Midbrain (tissue), 1 donor: ENCODE measurements around the gene SIPA1L3.
"Not testable (repeated sequence)": the region's sequence is repeated elsewhere in the genome, so short reads cannot be mapped to it uniquely, and the experiment has no call there.

Experiments
- DNase-seq: peaks from one replicate; lab custom pipeline; 2025; lab: John Stamatoyannopoulos, UW

SIPA1L3 gene

GRCh38 chr19:37920591-37921450, 13.8 kb downstream of the SIPA1L3 start:
- no peak for DNase-seq

GRCh38 chr19:37924573-37924972, 17.6 kb downstream of the SIPA1L3 start:
- not testable (repeated sequence) for DNase-seq

- no peak for DNase-seq
Observed at GRCh38 chr19:37925212-37925611, 18.2 kb downstream of the SIPA1L3 start.

GRCh38 chr19:37926255-37926654, 19.2 kb downstream of the SIPA1L3 start:
- no peak for DNase-seq

- DNase-seq = no peak
Observed at GRCh38 chr19:37926711-37927110, 19.7 kb downstream of the SIPA1L3 start.

GRCh38 chr19:37928527-37929286, 21.7 kb downstream of the SIPA1L3 start:
- DNase-seq = no peak

GRCh38 chr19:37929355-37929923, 22.4 kb downstream of the SIPA1L3 start:
- DNase-seq = no peak

- no peak for DNase-seq
Observed at GRCh38 chr19:37930416-37930815, 23.4 kb downstream of the SIPA1L3 start.

- no peak for DNase-seq
Observed at GRCh38 chr19:37931881-37932655, 25.1 kb downstream of the SIPA1L3 start.

- no peak for DNase-seq
Observed at GRCh38 chr19:37932985-37933936, 26.3 kb downstream of the SIPA1L3 start.

- no peak for DNase-seq
Observed at GRCh38 chr19:37933937-37934358, 26.9 kb downstream of the SIPA1L3 start.

- DNase-seq = no peak
Observed at GRCh38 chr19:37935341-37935740, 28.3 kb downstream of the SIPA1L3 start.

GRCh38 chr19:37936166-37936565, 29.2 kb downstream of the SIPA1L3 start:
- DNase-seq = no peak

- no peak for DNase-seq
Observed at GRCh38 chr19:37936886-37937285, 29.9 kb downstream of the SIPA1L3 start.

GRCh38 chr19:37938353-37938752, 31.3 kb downstream of the SIPA1L3 start:
- no peak for DNase-seq

- no peak for DNase-seq
Observed at GRCh38 chr19:37941782-37942515, 34.9 kb downstream of the SIPA1L3 start.

- no peak for DNase-seq
Observed at GRCh38 chr19:37942516-37942902, 35.5 kb downstream of the SIPA1L3 start.

- no peak for DNase-seq
Observed at GRCh38 chr19:37943480-37943879, 36.5 kb downstream of the SIPA1L3 start.

GRCh38 chr19:37946132-37946531, 39.1 kb downstream of the SIPA1L3 start:
- DNase-seq = no peak

GRCh38 chr19:37947778-37948177, 40.8 kb downstream of the SIPA1L3 start:
- DNase-seq = no peak
